ENCODE data around the gene CACNB4. TPM values are rescaled to one million over a fixed set of nuclear protein-coding genes. Genes with fewer than 3 reads are reported as not detected.
"Not testable (repeated sequence)": the region's sequence is repeated elsewhere in the genome, so short reads cannot be mapped to it uniquely, and the experiment has no call there.

Gene CACNB4
- total RNA-seq, 4 donors from 2014 or later: 3.5 to 4.8 (median 4.3) TPM

GRCh38 chr2:151795646-151796240 is 303.1 kb downstream of the CACNB4 start:
- Histone ChIP-seq H3K27ac (no peak overlapping the region), H3K9me3 (no peaks in the 10 kb centered on the region), H3K36me3 (peaks cover 0 to 43% (median 7%) of the 10 kb centered on the region in 3 donors), H3K4me3 (no peak overlapping the region), H3K27me3 (no peaks in the 10 kb centered on the region), H3K4me1 (no peaks in the 10 kb centered on the region)
- 76% methylated on average over 4 of the region's 4 CpGs for WGBS, 2 donors
- no peak for TF ChIP-seq CTCF (IDR thresholded peaks at IDR 0.05)
- no peak for TF ChIP-seq EP300 (IDR thresholded peaks at IDR 0.05)
- TF ChIP-seq POLR2A (IDR thresholded peaks at IDR 0.05): no peak
- no peak for DNase-seq (ENCODE audit: low spot score in 2 of 2)

GRCh38 chr2:151794422-151794821 is 304.4 kb downstream of the CACNB4 start:
- WGBS, 2 donors: 93 to 97% methylated on average over 6 of the region's 6 CpGs
- H3K27ac ChIP-seq; H3K4me1 ChIP-seq; H3K9me3 ChIP-seq; H3K4me3 ChIP-seq; H3K27me3 ChIP-seq; DNase-seq (ENCODE audit: low spot score in 2 of 2): not testable (repeated sequence)
- peaks cover 0 to 43% (median 7%) of the 10 kb centered on the region in 3 donors for H3K36me3 ChIP-seq

- 93 to 97% methylated on average over 3 of the region's 3 CpGs for WGBS, 2 donors
- Histone ChIP-seq H3K36me3 (peaks cover 0 to 47% (median 7%) of the 10 kb centered on the region in 3 donors), H3K27me3 (no peaks in the 10 kb centered on the region), H3K4me3 (no peak overlapping the region), H3K9me3 (no peaks in the 10 kb centered on the region), H3K4me1 (no peaks in the 10 kb centered on the region), H3K27ac (no peak overlapping the region)
- DNase-seq (ENCODE audit: low spot score in 2 of 2): no peak
- TF ChIP-seq POLR2A (IDR thresholded peaks at IDR 0.05) (no peak), EP300 (IDR thresholded peaks at IDR 0.05) (no peak), CTCF (IDR thresholded peaks at IDR 0.05) (no peak)
These were observed 305.7 kb downstream of the CACNB4 start for GRCh38 chr2:151793123-151793522.

- peaks cover 0 to 51% (median 7%) of the 10 kb centered on the region in 3 donors for H3K36me3 ChIP-seq
- 87 to 88% methylated on average over 4 of the region's 4 CpGs for WGBS, 2 donors
- no peak overlapping the region for H3K4me3 ChIP-seq
- no peak for DNase-seq (ENCODE audit: low spot score in 2 of 2)
- no peak for TF ChIP-seq CTCF (IDR thresholded peaks at IDR 0.05)
- TF ChIP-seq POLR2A (IDR thresholded peaks at IDR 0.05): no peak
- no peak for TF ChIP-seq EP300 (IDR thresholded peaks at IDR 0.05)
- H3K9me3 ChIP-seq: no peaks in the 10 kb centered on the region
- H3K27ac ChIP-seq: no peak overlapping the region
- H3K4me1 ChIP-seq: no peaks in the 10 kb centered on the region
- no peaks in the 10 kb centered on the region for H3K27me3 ChIP-seq
These were observed 306.3 kb downstream of the CACNB4 start for GRCh38 chr2:151792589-151792988.

- Histone ChIP-seq H3K9me3 (no peaks in the 10 kb centered on the region), H3K27ac (no peak overlapping the region), H3K27me3 (no peaks in the 10 kb centered on the region), H3K36me3 (peaks cover 0 to 51% (median 7%) of the 10 kb centered on the region in 3 donors), H3K4me3 (no peak overlapping the region), H3K4me1 (no peaks in the 10 kb centered on the region)
- TF ChIP-seq EP300 (IDR thresholded peaks at IDR 0.05) (no peak), CTCF (IDR thresholded peaks at IDR 0.05) (no peak), POLR2A (IDR thresholded peaks at IDR 0.05) (no peak)
- DNase-seq (ENCODE audit: low spot score in 2 of 2): no peak
- WGBS, 2 donors: 99% methylated on average over 3 of the region's 3 CpGs
These were observed 307.3 kb downstream of the CACNB4 start for GRCh38 chr2:151791545-151791944.

All from tibial nerve (tissue), 4 donors.